ENCODE results near the gene DNAI4. TPM values are rescaled to one million over a fixed set of nuclear protein-coding genes. Genes with fewer than 3 reads are reported as not detected.

Gene DNAI4
- total RNA-seq, 1 experiment from 2014 or later, result 4.9 TPM

GRCh38 chr1:66777831-66778230, 146.8 kb downstream of the DNAI4 start:
- no peaks in the 10 kb centered on the region for H3K9me3 ChIP-seq (ENCODE audit: low read depth, low read length, poor library complexity, severe bottlenecking)
- no peaks in the 10 kb centered on the region for H3K36me3 ChIP-seq (ENCODE audit: insufficient read depth, low read length, poor library complexity, severe bottlenecking)
- H3K27ac ChIP-seq (ENCODE audit: low read depth, low read length, poor library complexity, severe bottlenecking), result no peak overlapping the region
- ChIA-PET POLR2A (ENCODE audit: low non-redundant PET) (no interaction called here), CTCF (no interaction called here)
- no peak overlapping the region for H3K4me3 ChIP-seq (ENCODE audit: low read depth, low read length, poor library complexity, severe bottlenecking)
- DNase-seq (ENCODE audit: low spot score), result no peak
- TF ChIP-seq CTCF (conservative IDR thresholded peaks at IDR 0.05; ENCODE audit: low read depth, low read length), result no peak
- TF ChIP-seq EZH2 (IDR thresholded peaks at IDR 0.05; ENCODE audit: borderline replicate concordance, low read depth, low read length, poor library complexity, severe bottlenecking), result no peak
- H3K27me3 ChIP-seq (replicated peaks; ENCODE audit: insufficient read depth, low read depth, low read length, poor library complexity), result no peaks in the 10 kb centered on the region
- intact Hi-C loops (cut with micrococcal nuclease; ENCODE audit: unreplicated experiment), result no loop called here
- no TSS peak for BruUV-seq (replicated peaks)
- no peaks in the 10 kb centered on the region for H3K4me1 ChIP-seq (ENCODE audit: insufficient read depth, low read length, poor library complexity, severe bottlenecking)

DNA sequence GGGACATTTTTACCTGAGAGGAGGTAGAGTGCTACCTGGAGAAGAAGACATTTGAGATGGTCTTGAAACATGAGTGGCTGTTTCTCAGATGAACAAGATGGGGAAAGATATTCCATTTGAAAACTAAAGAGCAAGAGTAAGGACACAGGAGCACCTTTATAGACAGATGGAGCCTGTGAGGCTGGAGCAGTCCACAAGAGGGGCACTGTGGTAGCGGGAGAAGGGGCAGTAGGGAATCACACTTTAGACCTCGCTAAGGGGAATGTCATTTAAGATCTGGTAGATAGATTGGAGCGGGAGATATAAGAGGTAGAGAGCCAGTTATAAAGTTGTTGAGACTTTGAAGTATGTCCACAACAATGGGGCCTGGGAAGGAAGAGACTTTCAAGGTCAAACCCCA, 149.0 kb downstream of the DNAI4 start:
- intact Hi-C loops (cut with micrococcal nuclease; ENCODE audit: unreplicated experiment), result no loop called here
- Histone ChIP-seq H3K36me3 (ENCODE audit: insufficient read depth, low read length, poor library complexity, severe bottlenecking) (no peaks in the 10 kb centered on the region), H3K27ac (ENCODE audit: low read depth, low read length, poor library complexity, severe bottlenecking) (no peak overlapping the region), H3K27me3 (replicated peaks; ENCODE audit: insufficient read depth, low read depth, low read length, poor library complexity) (no peaks in the 10 kb centered on the region), H3K9me3 (ENCODE audit: low read depth, low read length, poor library complexity, severe bottlenecking) (no peaks in the 10 kb centered on the region), H3K4me3 (ENCODE audit: low read depth, low read length, poor library complexity, severe bottlenecking) (no peak overlapping the region), H3K4me1 (ENCODE audit: insufficient read depth, low read length, poor library complexity, severe bottlenecking) (no peaks in the 10 kb centered on the region)
- no peak for DNase-seq (ENCODE audit: low spot score)
- BruUV-seq (replicated peaks), result no TSS peak
- POLR2A ChIA-PET (ENCODE audit: low non-redundant PET), result no interaction called here
- no peak for TF ChIP-seq EZH2 (IDR thresholded peaks at IDR 0.05; ENCODE audit: borderline replicate concordance, low read depth, low read length, poor library complexity, severe bottlenecking)
- no peak for TF ChIP-seq CTCF (conservative IDR thresholded peaks at IDR 0.05; ENCODE audit: low read depth, low read length)
- CTCF ChIA-PET, result no interaction called here

DNA sequence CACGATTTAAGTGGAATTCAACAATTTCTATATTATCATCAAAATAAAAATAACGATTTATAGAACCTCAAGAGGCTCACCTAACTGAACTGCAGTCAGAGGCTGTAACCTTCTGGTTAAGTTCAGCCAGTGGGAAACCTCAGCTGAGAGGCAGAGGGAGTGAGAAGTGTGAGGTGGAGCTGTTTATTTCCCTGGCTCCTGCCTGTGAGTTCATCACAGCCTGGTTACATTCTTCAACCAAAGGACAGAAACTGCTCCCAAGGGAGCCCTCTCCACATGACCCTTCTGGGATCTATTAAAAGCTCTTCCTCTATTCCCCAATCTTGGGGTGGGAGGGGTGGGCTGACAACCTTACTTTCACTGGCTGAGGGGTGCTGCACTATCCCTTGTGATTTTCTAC, 150.2 kb downstream of the DNAI4 start:
- no peak for DNase-seq (ENCODE audit: low spot score)
- no peak overlapping the region for H3K27ac ChIP-seq (ENCODE audit: low read depth, low read length, poor library complexity, severe bottlenecking)
- no peaks in the 10 kb centered on the region for H3K27me3 ChIP-seq (replicated peaks; ENCODE audit: insufficient read depth, low read depth, low read length, poor library complexity)
- H3K36me3 ChIP-seq (ENCODE audit: insufficient read depth, low read length, poor library complexity, severe bottlenecking), result no peaks in the 10 kb centered on the region
- no TSS peak for BruUV-seq (replicated peaks)
- no peaks in the 10 kb centered on the region for H3K9me3 ChIP-seq (ENCODE audit: low read depth, low read length, poor library complexity, severe bottlenecking)
- TF ChIP-seq EZH2 (IDR thresholded peaks at IDR 0.05; ENCODE audit: borderline replicate concordance, low read depth, low read length, poor library complexity, severe bottlenecking) (no peak), CTCF (conservative IDR thresholded peaks at IDR 0.05; ENCODE audit: low read depth, low read length) (no peak)
- no peaks in the 10 kb centered on the region for H3K4me1 ChIP-seq (ENCODE audit: insufficient read depth, low read length, poor library complexity, severe bottlenecking)
- no peak overlapping the region for H3K4me3 ChIP-seq (ENCODE audit: low read depth, low read length, poor library complexity, severe bottlenecking)
- POLR2A ChIA-PET (ENCODE audit: low non-redundant PET), result interaction anchor here (0.6 kb wide), 1 partner anchor 439 kb away, joined by 3 read pairs; no protein-coding TSS in a partner anchor
- CTCF ChIA-PET, result interaction anchor here (0.6 to 0.7 kb wide), 2 partner anchors 9 to 12 kb away, joined by 4 to 7 read pairs; no protein-coding TSS in a partner anchor
- intact Hi-C loops (cut with micrococcal nuclease; ENCODE audit: unreplicated experiment), result no loop called here
